ENCODE results near the gene FOXF1.

The FOXF1 gene

GRCh38 chr16:86540894-86541293, 30.6 kb downstream of the FOXF1 start:
- H3K4me3 ChIP-seq (ENCODE audit: control insufficient read depth, low read depth, low read length), result no peak overlapping the region
- no peak for TF ChIP-seq CTCF (IDR thresholded peaks at IDR 0.05; ENCODE audit: control insufficient read depth, insufficient read depth, low read depth, low read length, missing control alignments)
- no peak for DNase-seq (ENCODE audit: low read depth)

- no peak overlapping the region for H3K4me3 ChIP-seq (ENCODE audit: control insufficient read depth, low read depth, low read length)
- TF ChIP-seq CTCF (IDR thresholded peaks at IDR 0.05; ENCODE audit: control insufficient read depth, insufficient read depth, low read depth, low read length, missing control alignments), result no peak
- DNase-seq (ENCODE audit: low read depth), result no peak
These were observed 31.2 kb downstream of the FOXF1 start for GRCh38 chr16:86541560-86541959.

- DNase-seq (ENCODE audit: low read depth), result no peak
- TF ChIP-seq CTCF (IDR thresholded peaks at IDR 0.05; ENCODE audit: control insufficient read depth, insufficient read depth, low read depth, low read length, missing control alignments), result no peak
- H3K4me3 ChIP-seq (ENCODE audit: control insufficient read depth, low read depth, low read length), result no peak overlapping the region
These were observed 32.7 kb downstream of the FOXF1 start for GRCh38 chr16:86542756-86543750.

GRCh38 chr16:86545481-86545880, 35.2 kb downstream of the FOXF1 start:
- no peak for TF ChIP-seq CTCF (IDR thresholded peaks at IDR 0.05; ENCODE audit: control insufficient read depth, insufficient read depth, low read depth, low read length, missing control alignments)
- no peak overlapping the region for H3K4me3 ChIP-seq (ENCODE audit: control insufficient read depth, low read depth, low read length)
- DNase-seq (ENCODE audit: low read depth), result no peak

- H3K4me3 ChIP-seq (ENCODE audit: control insufficient read depth, low read depth, low read length), result no peak overlapping the region
- DNase-seq (ENCODE audit: low read depth), result no peak
- TF ChIP-seq CTCF (IDR thresholded peaks at IDR 0.05; ENCODE audit: control insufficient read depth, insufficient read depth, low read depth, low read length, missing control alignments), result no peak
These were observed 35.8 kb downstream of the FOXF1 start for GRCh38 chr16:86545954-86546637.

- no peak overlapping the region for H3K4me3 ChIP-seq (ENCODE audit: control insufficient read depth, low read depth, low read length)
- no peak for DNase-seq (ENCODE audit: low read depth)
- no peak for TF ChIP-seq CTCF (IDR thresholded peaks at IDR 0.05; ENCODE audit: control insufficient read depth, insufficient read depth, low read depth, low read length, missing control alignments)
These were observed 36.3 kb downstream of the FOXF1 start for GRCh38 chr16:86546638-86547013.
